GM18951 (cell line): ENCODE data around the gene GPATCH2L.

Experiments
- POLR2A ChIP-seq: IDR thresholded peaks from 4 replicates; pipeline ENCODE4 v1.6.1; 2011; ENCODE audit warnings: mild to moderate bottlenecking; ENCODE audit not compliant: insufficient read length, insufficient read depth; ENCODE audit errors: extremely low read depth
- in situ Hi-C: fragments of 300-500 bp; cut with MboI; formaldehyde crosslinking; loops from one replicate; pipeline ENCODE4 v1.12.0; 2022; ENCODE audit warnings: low sequenced_read_pairs, mixed read lengths, inconsistent platforms; ENCODE audit not compliant: unreplicated experiment

Gene GPATCH2L

GRCh38 chr14:76196980-76197695 is 45.4 kb downstream of the GPATCH2L start:
- in situ Hi-C loops, result no loop called here
- no peak for TF ChIP-seq POLR2A

- in situ Hi-C loops, result no loop called here
- no peak for TF ChIP-seq POLR2A
Measured at GRCh38 chr14:76201162-76201561, 49.4 kb downstream of the GPATCH2L start.

GRCh38 chr14:76203086-76204001 is 51.6 kb downstream of the GPATCH2L start:
- in situ Hi-C loops, result no loop called here

GRCh38 chr14:76204461-76205230 is 52.9 kb downstream of the GPATCH2L start:
- TF ChIP-seq POLR2A, result no peak
- in situ Hi-C loops, result no loop called here

More at GRCh38 chr14:76203086-76204001, 51.6 kb downstream of the GPATCH2L start:
- no peak for TF ChIP-seq POLR2A

GRCh38 chr14:76205708-76206107 is 54.0 kb downstream of the GPATCH2L start:
- TF ChIP-seq POLR2A, result no peak
- in situ Hi-C loops, result no loop called here

GRCh38 chr14:76208340-76208739 is 56.6 kb downstream of the GPATCH2L start:
- TF ChIP-seq POLR2A, result no peak
- in situ Hi-C loops, result no loop called here

GRCh38 chr14:76212242-76212641 is 60.5 kb downstream of the GPATCH2L start:
- in situ Hi-C loops, result no loop called here
- TF ChIP-seq POLR2A, result no peak

GRCh38 chr14:76217179-76217578 is 65.5 kb downstream of the GPATCH2L start:
- TF ChIP-seq POLR2A, result no peak
- in situ Hi-C loops, result no loop called here

GRCh38 chr14:76218662-76219061 is 66.9 kb downstream of the GPATCH2L start:
- no peak for TF ChIP-seq POLR2A
- in situ Hi-C loops, result no loop called here

- in situ Hi-C loops, result no loop called here
- no peak for TF ChIP-seq POLR2A
Measured at GRCh38 chr14:76219873-76220272, 68.2 kb downstream of the GPATCH2L start.

- TF ChIP-seq POLR2A, result no peak
- in situ Hi-C loops, result no loop called here
Measured at GRCh38 chr14:76227450-76228050, 75.8 kb downstream of the GPATCH2L start.

- in situ Hi-C loops, result no loop called here
- TF ChIP-seq POLR2A, result no peak
Measured at GRCh38 chr14:76228138-76228537, 76.4 kb downstream of the GPATCH2L start.

- in situ Hi-C loops, result no loop called here
- no peak for TF ChIP-seq POLR2A
Measured at GRCh38 chr14:76232800-76233199, 81.1 kb downstream of the GPATCH2L start.
